ENCODE measurements around the gene WDR38.

- TF ChIP-seq EP300 (IDR thresholded peaks at IDR 0.05) (no peak), CTCF (IDR thresholded peaks at IDR 0.05) (no peak)
These were observed 12.0 kb upstream of the WDR38 start for GRCh38 chr9:124841075-124841821.
